HG02852 (cell line): ENCODE results near the gene SNCAIP.

Experiments used
- ATAC-seq: cut with Tn5 transposase; IDR thresholded peaks from one replicate; pipeline ENCODE4 v1.9.1; 2021; ENCODE audit warnings: mild to moderate bottlenecking, moderate library complexity; ENCODE audit not compliant: unreplicated experiment

The SNCAIP gene

DNA sequence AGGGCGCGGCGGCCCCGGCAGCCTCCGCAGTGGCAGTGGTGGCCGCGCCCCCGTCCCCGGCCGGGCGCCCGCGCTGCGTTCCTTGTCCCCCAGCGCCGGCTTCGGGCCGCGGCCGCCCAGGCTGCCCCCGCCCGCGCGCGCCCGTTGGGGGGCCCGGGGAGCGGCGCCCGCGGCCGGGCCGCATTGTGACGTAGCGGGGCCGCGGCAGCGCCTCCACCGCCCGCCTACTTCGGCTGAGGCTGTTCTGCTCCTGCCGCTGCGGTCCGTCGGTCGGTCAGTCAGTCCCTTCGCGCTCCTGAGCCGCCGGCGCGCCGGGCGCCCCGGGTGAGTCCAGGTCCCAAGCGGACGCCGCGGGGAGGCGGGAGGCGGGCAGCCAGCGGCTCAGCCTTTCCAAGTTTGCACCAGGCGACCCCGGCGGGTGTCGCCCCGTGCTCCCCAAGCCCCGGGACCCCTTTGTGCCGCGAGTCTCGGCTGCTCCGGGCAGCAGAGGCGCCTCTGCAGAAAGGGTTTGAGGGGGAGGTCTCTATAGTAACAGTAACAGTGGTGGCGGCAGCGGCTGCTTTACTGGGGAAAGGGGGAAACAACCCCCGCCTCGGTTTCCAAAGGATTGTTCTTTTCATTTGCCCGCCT lies at the start of gene SNCAIP:
TSS of gene SNCAIP (plus strand) at position 277 of the 630 bp plus-strand sequence. CDS start 78,898 bp downstream, outside the sequence.
- ATAC-seq, result peak; percentile 65

GRCh38 chr5:122263352-122264030 lies 48.5 kb upstream of the SNCAIP start:
- no peak for ATAC-seq

DNA sequence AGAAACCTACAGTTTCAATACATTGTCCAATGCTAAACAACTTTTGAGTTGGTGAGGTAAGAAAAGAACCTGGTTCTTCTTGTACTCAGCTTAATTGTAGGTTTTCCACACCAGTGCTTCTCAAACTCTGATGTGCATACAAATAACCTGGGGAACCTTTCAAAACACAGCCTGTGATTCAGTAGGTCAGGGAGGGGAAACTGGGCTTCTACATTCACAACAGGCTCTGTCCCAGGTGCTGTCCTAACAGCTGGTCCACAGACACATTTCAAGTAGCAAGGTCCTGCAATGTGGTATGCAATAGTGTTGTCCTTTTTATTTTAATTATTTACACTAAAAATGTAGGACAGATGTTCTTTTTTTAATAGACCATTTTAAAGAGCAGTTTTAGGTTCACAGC lies 47.4 kb upstream of the SNCAIP start:
- ATAC-seq, result no peak

GRCh38 chr5:122267185-122267584 lies 44.9 kb upstream of the SNCAIP start:
- no peak for ATAC-seq

GRCh38 chr5:122273696-122274095 lies 38.3 kb upstream of the SNCAIP start:
- no peak for ATAC-seq

GRCh38 chr5:122283592-122283991 lies 28.4 kb upstream of the SNCAIP start:
- no peak for ATAC-seq

DNA sequence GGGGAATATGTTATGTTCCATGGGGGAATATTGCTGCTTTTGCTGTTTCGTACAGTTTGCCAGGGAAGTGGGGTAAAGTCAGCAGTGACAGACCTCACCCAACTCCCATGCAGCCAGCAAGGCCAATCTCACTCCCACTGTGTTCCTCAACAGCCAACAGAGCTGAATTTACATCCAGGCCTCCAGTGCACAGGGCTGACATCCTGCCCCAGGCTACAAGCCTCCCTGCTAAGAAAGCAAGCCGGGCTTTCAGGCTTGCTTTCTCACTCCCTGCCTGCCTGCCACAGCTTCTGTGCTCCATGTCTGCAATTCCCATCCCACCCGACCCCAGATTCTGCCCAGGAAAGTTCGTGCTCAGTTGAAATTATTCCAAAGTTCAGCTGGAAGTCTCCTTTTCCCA lies 25.5 kb upstream of the SNCAIP start:
- ATAC-seq, result no peak

GRCh38 chr5:122287101-122287500 lies 24.9 kb upstream of the SNCAIP start:
- no peak for ATAC-seq

DNA sequence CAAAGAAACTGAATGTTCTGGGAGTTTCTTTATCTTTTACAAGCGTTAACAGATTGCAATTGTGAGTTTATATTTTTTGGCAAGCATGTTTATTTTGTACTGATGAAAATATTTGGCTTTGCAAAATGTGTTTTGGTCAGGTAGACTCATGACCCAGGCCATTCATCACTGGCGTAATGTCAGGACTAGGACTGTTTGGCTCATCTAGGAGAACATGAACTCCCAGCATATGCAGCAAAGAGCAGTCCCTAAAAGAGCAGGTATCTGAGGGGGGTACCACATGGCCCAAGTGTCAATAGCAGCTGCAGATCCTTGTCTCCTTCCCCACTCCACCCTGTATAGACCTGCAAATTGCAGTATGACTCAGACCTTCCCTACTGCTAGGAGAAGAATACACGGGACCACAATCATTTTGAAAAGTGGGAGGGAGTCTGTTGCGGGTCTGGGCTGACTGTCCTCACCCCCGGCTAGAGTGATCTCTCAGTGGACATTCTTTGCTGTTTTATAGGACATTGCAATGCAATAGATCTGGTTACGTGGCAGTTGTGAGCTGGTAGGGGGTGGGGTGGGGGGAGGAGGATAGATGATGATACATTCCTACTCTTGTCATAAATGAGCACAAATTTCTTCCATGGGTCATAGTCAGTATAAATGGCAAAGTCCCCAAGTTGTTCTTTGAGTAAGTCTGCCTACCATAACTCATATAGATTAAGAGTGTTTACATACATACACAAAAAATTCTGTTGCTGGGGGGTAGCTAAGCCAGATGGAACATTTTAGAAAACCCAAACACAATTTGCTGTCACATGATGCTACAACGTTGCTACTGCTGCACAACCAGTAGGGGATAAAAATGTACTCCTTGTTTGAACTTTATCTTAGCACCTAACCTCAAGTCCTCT lies 20.8 kb upstream of the SNCAIP start:
- no peak for ATAC-seq

GRCh38 chr5:122292332-122292731 lies 19.7 kb upstream of the SNCAIP start:
- ATAC-seq, result no peak

DNA sequence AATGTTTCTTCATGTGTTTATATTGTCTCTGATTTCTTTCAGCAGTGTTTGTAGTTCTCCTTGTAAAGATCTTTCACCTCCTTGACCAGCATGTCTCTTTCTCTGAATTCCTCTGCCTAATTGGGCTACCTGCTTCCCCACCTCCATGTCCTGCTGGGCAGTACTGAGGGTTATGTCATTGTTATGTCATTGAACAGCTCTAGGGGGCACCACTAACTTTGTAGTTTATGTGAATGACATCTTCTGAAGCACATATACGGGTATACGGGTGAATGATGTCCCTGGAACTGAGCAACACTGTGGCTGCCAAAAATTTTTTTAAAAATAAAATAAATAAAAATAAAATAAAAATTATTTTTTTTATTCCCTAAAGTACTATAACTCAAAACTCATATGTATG lies 16.9 kb upstream of the SNCAIP start:
- no peak for ATAC-seq

GRCh38 chr5:122296871-122297270 lies 15.2 kb upstream of the SNCAIP start:
- no peak for ATAC-seq

GRCh38 chr5:122297587-122298298 lies 14.3 kb upstream of the SNCAIP start:
- peak; percentile 94 for ATAC-seq

DNA sequence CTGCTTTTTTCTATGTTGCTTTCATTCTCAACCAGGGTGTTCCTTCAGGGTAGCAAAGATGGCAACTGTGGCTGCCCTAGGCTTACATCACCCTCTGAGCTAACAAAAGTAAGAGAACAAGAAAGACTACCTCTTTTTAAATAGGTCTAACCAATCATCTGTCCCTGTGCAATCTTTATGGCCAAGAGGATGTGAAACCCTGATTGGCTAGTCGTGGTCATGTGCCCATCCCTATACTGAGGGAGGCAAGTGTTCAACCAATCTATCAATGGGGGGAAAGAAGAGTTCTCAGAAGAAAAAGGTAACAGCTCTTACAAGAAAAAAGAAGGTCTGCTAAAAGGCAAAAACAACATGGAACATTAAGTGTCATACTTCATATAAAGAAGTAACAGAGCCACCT lies 11.7 kb upstream of the SNCAIP start:
- ATAC-seq, result no peak

- no peak for ATAC-seq
Measured at GRCh38 chr5:122301016-122301415, 11.0 kb upstream of the SNCAIP start.

DNA sequence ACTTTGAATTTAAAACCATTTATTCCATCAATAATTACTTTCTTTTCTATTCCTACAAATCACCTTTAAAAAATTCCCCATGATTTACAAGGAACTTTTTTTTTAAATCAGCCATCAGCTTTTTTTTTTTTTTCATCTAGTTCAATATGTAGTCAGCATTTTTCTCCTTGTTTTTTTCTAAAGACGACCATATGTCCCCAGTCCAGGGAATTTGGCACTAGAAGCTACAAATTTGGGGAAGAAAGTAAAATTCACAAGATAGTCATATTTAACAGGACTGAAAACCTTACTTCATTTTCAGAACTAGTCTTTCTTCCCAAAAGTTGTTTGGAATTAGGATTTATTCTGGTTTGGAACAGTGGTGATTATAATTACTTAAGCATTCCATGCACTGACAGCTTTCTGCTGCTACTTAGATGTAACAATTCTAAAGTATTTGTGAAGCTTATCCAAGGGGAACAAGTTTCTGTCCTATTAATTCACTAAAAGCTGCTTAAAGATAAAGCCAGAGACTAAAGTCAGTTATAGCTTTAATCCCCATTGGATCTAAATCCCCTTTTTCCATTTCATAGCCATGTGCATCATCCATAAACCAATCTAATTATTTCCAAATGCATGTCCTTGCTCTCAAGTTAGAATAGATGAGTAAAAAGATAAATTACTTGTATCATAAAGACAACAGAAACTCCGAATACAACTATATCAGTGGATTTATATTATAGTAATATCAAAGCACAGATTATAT lies 7.4 kb upstream of the SNCAIP start:
- ATAC-seq, result no peak

DNA sequence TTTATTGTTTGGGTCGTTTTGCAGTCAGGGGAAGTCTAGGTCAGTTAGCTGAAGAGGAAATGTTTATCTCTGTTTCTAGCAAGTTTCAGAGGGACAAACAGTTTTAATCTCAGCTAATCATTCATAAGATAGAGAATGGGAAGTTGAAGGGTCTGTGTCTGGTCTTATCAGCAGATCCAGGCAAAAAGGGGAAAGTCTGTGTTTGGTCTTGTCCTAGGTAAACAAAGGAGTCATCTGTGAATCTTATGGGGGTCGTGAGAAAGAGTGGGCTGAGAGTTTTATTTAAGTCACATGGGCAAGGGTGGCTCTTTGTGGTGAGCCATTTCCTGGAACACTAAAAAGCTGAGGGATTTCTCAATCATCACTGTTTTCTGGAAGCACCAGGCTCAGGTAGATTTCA lies 5.6 kb upstream of the SNCAIP start:
- no peak for ATAC-seq

GRCh38 chr5:122310889-122311288 lies 1.1 kb upstream of the SNCAIP start:
- ATAC-seq, result no peak

- ATAC-seq, result no peak
Measured at GRCh38 chr5:122311497-122311960, 508 bp upstream of the SNCAIP start.
